ENCODE results near the gene ZRSR2. TPM values are rescaled to one million over a fixed set of nuclear protein-coding genes. Genes with fewer than 3 reads are reported as not detected.
"Not testable (repeated sequence)": the region's sequence is repeated elsewhere in the genome, so short reads cannot be mapped to it uniquely, and the experiment has no call there.

Gene ZRSR2
- total and polyA plus RNA-seq, 2 of the 13 experiments (the other 11 are each of a cell fraction or from before 2014, with no cell fraction given) = 3.6 to 4.9 TPM

GRCh38 chrX:15758140-15758539, 32.1 kb upstream of the ZRSR2 start (continued):
- TF ChIP-seq AKNA (CRISPR knock-in tag; IDR thresholded peaks at IDR 0.05; ENCODE audit: borderline replicate concordance) = no peak
- no peak for TF ChIP-seq ZNF468 (CRISPR knock-in tag; IDR thresholded peaks at IDR 0.05)
- TF ChIP-seq PCBP2 (optimal IDR thresholded peaks at IDR 0.05; ENCODE audit: low read depth, low read length, poor library complexity, severe bottlenecking) = no peak
- no peak for TF ChIP-seq NFKB2 (CRISPR knock-in tag; IDR thresholded peaks at IDR 0.05; ENCODE audit: borderline replicate concordance)
- TF ChIP-seq MTA1 (CRISPR knock-in tag; IDR thresholded peaks at IDR 0.05; ENCODE audit: borderline replicate concordance) = no peak
- no peak for TF ChIP-seq JDP2 (CRISPR knock-in tag; IDR thresholded peaks at IDR 0.05; ENCODE audit: borderline replicate concordance)
- no peak for TF ChIP-seq SP140L (CRISPR knock-in tag; IDR thresholded peaks at IDR 0.05; ENCODE audit: borderline replicate concordance)
- TF ChIP-seq SAFB2 (CRISPR knock-in tag; IDR thresholded peaks at IDR 0.05; ENCODE audit: borderline replicate concordance, low read depth) = no peak

DNA sequence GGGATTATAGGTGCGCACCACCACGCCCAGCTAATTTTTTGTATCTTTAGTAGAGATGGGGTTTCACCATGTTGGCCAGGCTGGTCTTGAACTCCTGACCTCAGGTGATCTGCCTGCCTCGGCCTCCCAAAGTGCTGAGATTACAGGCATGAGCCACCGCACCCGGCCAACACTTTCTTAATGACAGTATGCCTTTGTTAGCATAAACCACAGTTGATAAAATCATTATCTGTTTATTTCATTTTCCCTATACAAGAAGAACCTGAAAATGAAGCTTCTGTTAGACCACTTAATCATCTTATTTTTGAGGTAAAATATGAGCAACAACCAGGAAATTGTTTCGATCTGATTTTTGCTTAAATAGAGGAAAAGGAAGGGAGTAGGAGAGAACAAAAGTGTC, 30.4 kb upstream of the ZRSR2 start:
- BruUV-seq (replicated peaks); in situ Hi-C loops (cut with HindIII; ENCODE audit: extremely low pct_ligation_motif_present, low pct_unique_long_range_greater_than_20kb); H3K36me3 ChIP-seq (replicated peaks in 1 of 2; ENCODE audit: control insufficient read depth in 1 of 2, insufficient read depth in 2 of 2, low read length in 2 of 2); ATAC-seq; H3K27ac ChIP-seq (ENCODE audit: extremely low read length, insufficient read depth, low read length); H3K9me3 ChIP-seq (ENCODE audit: low read length); H3K9ac ChIP-seq (ENCODE audit: insufficient read depth, low read depth, low read length); H3K4me3 ChIP-seq (replicated peaks in 1 of 3; ENCODE audit: insufficient read depth in 1 of 3, low read depth in 2 of 3, low read length in 3 of 3); H4K20me1 ChIP-seq (ENCODE audit: insufficient read depth, low read length); DNase-seq (ENCODE audit: low spot score); FAIRE-seq; H3K4me1 ChIP-seq (ENCODE audit: insufficient read depth, low read length); H3K27me3 ChIP-seq (ENCODE audit: control insufficient read depth in 1 of 2, insufficient read depth in 2 of 2, low read length in 2 of 2); H2AFZ ChIP-seq (ENCODE audit: low read length); H3K4me2 ChIP-seq (ENCODE audit: low read depth, low read length); H3K79me2 ChIP-seq (ENCODE audit: insufficient read depth, low read length); POLR2A ChIA-PET; CTCF ChIA-PET (ENCODE audit: low intra/inter-chr PET ratio, low total read pairs): not testable (repeated sequence)
- 96% methylated on average over 6 of the region's 6 CpGs for WGBS (ENCODE audit: low lambda C conversion rate)
- intact Hi-C loops (cut with micrococcal nuclease; ENCODE audit: unreplicated experiment) = loop anchor here (2.0 to 10.0 kb wide), 2 partner anchors 215 to 377 kb away; no protein-coding TSS in a partner anchor

Measured in HepG2 (cell line).